Endothelial cell of umbilical vein (primary cell): ENCODE results near the gene MAGEB17. TPM values are rescaled to one million over a fixed set of nuclear protein-coding genes. Genes with fewer than 3 reads are reported as not detected.

Source experiments
- BruUV-seq: library from RNA; stranded (reverse); fragments of 400-500 nt; replicated peaks from 2 replicates; lab custom pipeline; 2021; lab: Mats Ljungman, UMichigan
- CTCF ChIA-PET: fragments of 300-600, 350-600 bp; sonication (Branson Sonifier 250); formaldehyde crosslinking; loops from one replicate; lab custom pipeline; 2021; ENCODE audit warnings: antibody characterized with exemption, inconsistent platforms; lab: Charles Lee
- POLR2A ChIA-PET: fragments of 300-600, 350-600 bp; sonication (Branson Sonifier 250); formaldehyde crosslinking; loops from one replicate; lab custom pipeline; 2021; ENCODE audit warnings: antibody characterized with exemption, inconsistent platforms; lab: Charles Lee
- DNase-seq: peaks from one replicate; pipeline ENCODE4 v3.0.0-alpha.2; 2011; ENCODE audit warnings: low read depth, low spot score
- FAIRE-seq: peaks from 2 replicates; lab custom pipeline; 2011; peaks lifted over from hg19 to GRCh38; lab: Jason Lieb, UNC
- H2AFZ ChIP-seq: 2 replicates; pipeline ENCODE4 v1.6.0; 2012; ENCODE audit warnings: low read depth, low read length, control low read depth, inconsistent platforms
- H3K27ac ChIP-seq: 2 replicates; pipeline ENCODE4 v1.5.1; 2011; ENCODE audit warnings: low read depth, mild to moderate bottlenecking, control low read depth, low read length, moderate library complexity; ENCODE audit not compliant: insufficient read depth
- H3K27me3 ChIP-seq, 2 experiments: 2 replicates each; pipeline versions ENCODE4 v1.6.0 to v1.6.1; 2011; ENCODE audit warnings: low read length in 2 of 2, mixed read lengths in 1 of 2; ENCODE audit not compliant: control insufficient read depth in 2 of 2, insufficient read depth in 2 of 2
- H3K36me3 ChIP-seq, 2 experiments: 2 replicates in 1 of 2; 3 replicates in 1 of 2; pipeline ENCODE4 v1.5.1; 2011; ENCODE audit warnings: low read length in 2 of 2, mild to moderate bottlenecking in 1 of 2, moderate library complexity in 1 of 2; ENCODE audit not compliant: control insufficient read depth in 2 of 2, insufficient read depth in 2 of 2; ENCODE audit errors: extremely low read depth in 1 of 2
- H3K4me1 ChIP-seq: 3 replicates; pipeline ENCODE4 v1.5.1; 2011; ENCODE audit warnings: mild to moderate bottlenecking, low read length; ENCODE audit not compliant: control insufficient read depth, insufficient read depth; ENCODE audit errors: extremely low read depth
- H3K4me2 ChIP-seq: 2 replicates; pipeline ENCODE4 v1.6.1; 2011; ENCODE audit warnings: low read length, control low read depth, mixed read lengths; ENCODE audit not compliant: insufficient read depth
- H3K4me3 ChIP-seq, 3 experiments: fragments of 200-600 bp in 1 of 3; sonication (generic), shearing (Covaris generic) in 1 of 3; replicated peaks in 1 of 3; 2 replicates each; pipeline ENCODE4 v1.5.1; 2011 to 2016; ENCODE audit warnings: control low read depth in 3 of 3, low read length in 3 of 3, mild to moderate bottlenecking in 2 of 3, inconsistent platforms in 1 of 3, low read depth in 1 of 3, moderate library complexity in 1 of 3; ENCODE audit not compliant: insufficient read depth in 1 of 3
- H3K79me2 ChIP-seq: 2 replicates; pipeline ENCODE4 v1.6.0; 2012; ENCODE audit warnings: low read length, inconsistent platforms; ENCODE audit not compliant: control insufficient read depth, insufficient read depth
- H3K9ac ChIP-seq: replicated peaks from 2 replicates; pipeline ENCODE3; 2011; ENCODE audit warnings: low read length, control low read depth; ENCODE audit not compliant: insufficient read depth; ENCODE audit errors: extremely low read depth
- H3K9me1 ChIP-seq: replicated peaks from 3 replicates; pipeline ENCODE4 v1.6.0; 2011; ENCODE audit warnings: mild to moderate bottlenecking, low read length; ENCODE audit not compliant: control insufficient read depth, insufficient read depth; ENCODE audit errors: extremely low read depth
- H3K9me3 ChIP-seq: replicated peaks from 2 replicates; pipeline ENCODE4 v1.5.1; 2012; ENCODE audit warnings: low read length, inconsistent platforms; ENCODE audit not compliant: control insufficient read depth, insufficient read depth
- H4K20me1 ChIP-seq: replicated peaks from 2 replicates; pipeline ENCODE3; 2011; ENCODE audit warnings: mild to moderate bottlenecking, low read length; ENCODE audit not compliant: control insufficient read depth, insufficient read depth; ENCODE audit errors: extremely low read depth
- EZH2 ChIP-seq: IDR thresholded peaks from 2 replicates; pipeline ENCODE4 v1.6.1; 2012; ENCODE audit warnings: borderline replicate concordance, low read depth, mild to moderate bottlenecking, moderate library complexity, low read length, inconsistent platforms; ENCODE audit not compliant: severe bottlenecking
- FOS ChIP-seq: IDR thresholded peaks from 2 replicates; pipeline ENCODE4 v1.6.1; 2011; ENCODE audit warnings: mild to moderate bottlenecking, low read length, moderate library complexity, borderline replicate concordance; ENCODE audit not compliant: insufficient read depth
- GATA2 ChIP-seq: IDR thresholded peaks from 2 replicates; pipeline ENCODE4 v1.7.0; 2011; ENCODE audit warnings: low read depth, mild to moderate bottlenecking, moderate library complexity, mixed read lengths, low read length; ENCODE audit not compliant: insufficient read length, insufficient read depth
- MYC ChIP-seq: IDR thresholded peaks from one replicate; pipeline ENCODE4 v1.6.1; 2011; ENCODE audit warnings: mild to moderate bottlenecking, low read depth, low read length
- POLR2A ChIP-seq: IDR thresholded peaks from 2 replicates; pipeline ENCODE4 v1.6.1; 2012; ENCODE audit warnings: low read depth, mild to moderate bottlenecking, control low read depth, low read length
- POLR2AphosphoS5 ChIP-seq: IDR thresholded peaks from 2 replicates; pipeline ENCODE4 v1.6.1; 2012; ENCODE audit warnings: low read depth, mild to moderate bottlenecking, control low read depth, low read length, moderate library complexity; ENCODE audit not compliant: insufficient read depth
- dilution Hi-C: fragments of 300-500 bp; cut with MboI; formaldehyde crosslinking; loops from one replicate; pipeline ENCODE4 v1.15.0; 2019; ENCODE audit warnings: low sequenced_read_pairs; ENCODE audit not compliant: extremely low pct_ligation_motif_present
- intact Hi-C: fragments of 100-400 bp; cut with micrococcal nuclease; formaldehyde crosslinking; loops from one replicate; pipeline ENCODE4 v1.10.0; 2022
- polyA plus RNA-seq, 4 experiments: library from polyadenylated mRNA; depleted of rRNA in 3 of 4; stranded (reverse) in 3 of 4; unstranded in 1 of 4; fragments of >200 nt; gene quantifications; 2 replicates each; pipeline versions ENCODE4 v1.2.1 to v1.2.3, GENCODE V29; 2011 to 2012; ENCODE audit warnings: missing spikeins in 1 of 4
- total RNA-seq: library from RNA; stranded (reverse); gene quantifications from 2 replicates; pipeline ENCODE4 v1.2.3, GENCODE V29; 2021
- TF ChIP-seq, protein P1 (sequence below): IDR thresholded peaks from 2 replicates; pipeline ENCODE4 v1.6.1; 2011; ENCODE audit not compliant: insufficient read depth, insufficient read length

MAGEB17 gene
- total and polyA plus RNA-seq, 2 donors (not counting 3 experiments of a cell fraction or from before 2014, with no cell fraction given): not detected

DNA sequence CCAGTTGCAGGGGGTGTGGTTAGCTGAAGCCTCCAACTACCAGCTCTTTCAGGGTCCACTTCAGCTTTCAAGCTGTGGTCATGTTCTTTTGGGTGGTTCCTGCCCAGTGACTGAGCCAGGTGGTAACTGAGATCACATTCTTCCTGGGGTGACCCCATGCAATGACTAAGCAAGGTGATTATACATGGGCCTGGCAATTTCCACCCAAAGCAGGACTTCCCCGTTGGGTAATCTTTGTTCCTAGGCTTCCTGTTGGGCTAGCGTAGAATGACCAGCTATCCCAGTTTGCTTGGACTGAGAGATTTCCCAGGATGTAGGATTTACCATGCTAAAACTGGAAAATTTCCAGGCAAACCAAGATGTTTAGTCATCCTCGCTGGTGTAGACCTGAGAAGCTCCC is 18.4 kb upstream of the MAGEB17 start:
- dilution Hi-C loops (no loop called here), intact Hi-C loops (no loop called here)
- no peaks in the 10 kb centered on the region for H3K79me2 ChIP-seq
- CTCF ChIA-PET: no interaction called here
- H4K20me1 ChIP-seq: no peaks in the 10 kb centered on the region
- BruUV-seq: no TSS peak
- no peak overlapping the region for H2AFZ ChIP-seq
- H3K4me2 ChIP-seq: no peak overlapping the region
- H3K4me1 ChIP-seq: no peaks in the 10 kb centered on the region
- TF ChIP-seq FOS: no peak
- no peak for TF ChIP-seq GATA2
- H3K9ac ChIP-seq: no peak overlapping the region
- no peak for FAIRE-seq
- no peaks in the 10 kb centered on the region for H3K9me3 ChIP-seq
- no peak overlapping the region for H3K4me3 ChIP-seq
- H3K36me3 ChIP-seq: no peaks in the 10 kb centered on the region
- no peak for DNase-seq
- POLR2A ChIA-PET: no interaction called here
- no peaks in the 10 kb centered on the region for H3K27me3 ChIP-seq
- no peaks in the 10 kb centered on the region for H3K9me1 ChIP-seq
- H3K27ac ChIP-seq: no peak overlapping the region

- H3K27me3 ChIP-seq: no peaks in the 10 kb centered on the region
- ChIA-PET POLR2A (no interaction called here), CTCF (interaction anchor here (1.5 to 1.7 kb wide), 2 partner anchors 17 to 33 kb away, joined by 3 to 6 read pairs; no protein-coding TSS in a partner anchor)
- FAIRE-seq: no peak
- BruUV-seq: no TSS peak
- H3K4me2 ChIP-seq: no peak overlapping the region
- intact Hi-C loops (no loop called here), dilution Hi-C loops (no loop called here)
- no peak overlapping the region for H3K4me3 ChIP-seq
- H3K27ac ChIP-seq: no peak overlapping the region
- H3K9me3 ChIP-seq: no peaks in the 10 kb centered on the region
- TF ChIP-seq GATA2 (no peak), FOS (no peak), POLR2A (no peak), POLR2AphosphoS5 (no peak), EZH2 (no peak), MYC (no peak)
- TF ChIP-seq, protein P1, sequence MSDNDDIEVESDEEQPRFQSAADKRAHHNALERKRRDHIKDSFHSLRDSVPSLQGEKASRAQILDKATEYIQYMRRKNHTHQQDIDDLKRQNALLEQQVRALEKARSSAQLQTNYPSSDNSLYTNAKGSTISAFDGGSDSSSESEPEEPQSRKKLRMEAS: no peak
- DNase-seq: no peak
- H3K36me3 ChIP-seq: no peaks in the 10 kb centered on the region
- no peaks in the 10 kb centered on the region for H3K4me1 ChIP-seq
- no peaks in the 10 kb centered on the region for H3K79me2 ChIP-seq
- no peaks in the 10 kb centered on the region for H3K9me1 ChIP-seq
- H4K20me1 ChIP-seq: no peaks in the 10 kb centered on the region
- no peak overlapping the region for H3K9ac ChIP-seq
- H2AFZ ChIP-seq: no peak overlapping the region
Measured at GRCh38 chrX:16155581-16156096, 11.6 kb upstream of the MAGEB17 start.
